Caco-2 (cell line): ENCODE data around the gene TTLL5. TPM values are rescaled to one million over a fixed set of nuclear protein-coding genes. Genes with fewer than 3 reads are reported as not detected.

Experiments
- BruUV-seq: library from RNA; stranded (reverse); fragments of 400-500 nt; replicated peaks from 2 replicates; lab custom pipeline; 2021; lab: Mats Ljungman, UMichigan
- CTCF ChIA-PET: fragments of 300-600 bp; sonication (Branson Sonifier 250); formaldehyde crosslinking; loops from one replicate; lab custom pipeline; 2022; ENCODE audit warnings: antibody characterized with exemption; lab: Charles Lee
- POLR2A ChIA-PET: fragments of 300-600 bp; sonication (Branson Sonifier 250); formaldehyde crosslinking; loops from one replicate; lab custom pipeline; 2022; ENCODE audit warnings: antibody characterized with exemption; lab: Charles Lee
- DNase-seq, 2 experiments: peaks; one replicate each; pipeline versions ENCODE4 v3.0.0 to v3.0.0-alpha.2; 2020 to 2022
- H3K27me3 ChIP-seq: replicated peaks from 2 replicates; pipeline ENCODE4 v1.6.0; 2011; ENCODE audit warnings: low read length; ENCODE audit not compliant: control insufficient read depth, insufficient read depth
- H3K36me3 ChIP-seq: 2 replicates; pipeline ENCODE4 v1.5.1; 2011; ENCODE audit warnings: low read length; ENCODE audit not compliant: control insufficient read depth, insufficient read depth
- H3K4me1 ChIP-seq: fragments of 250-450 bp; sonication (Bioruptor Pico); 2 replicates; pipeline ENCODE4 v1.5.1; 2020; ENCODE audit warnings: mild to moderate bottlenecking
- H3K4me3 ChIP-seq: 2 replicates; pipeline ENCODE4 v1.5.1; 2011; ENCODE audit warnings: low read depth, mild to moderate bottlenecking, control low read depth, low read length
- H3K9me3 ChIP-seq: fragments of 250-450 bp; sonication (Bioruptor Pico); 2 replicates; pipeline ENCODE4 v1.5.1; 2020; ENCODE audit warnings: mild to moderate bottlenecking, moderate library complexity
- H3K27ac Mint-ChIP-seq: one replicate; pipeline ENCODE4 v1.8.0; 2022; ENCODE audit warnings: mixed read lengths; ENCODE audit not compliant: unreplicated experiment
- H3K27me3 Mint-ChIP-seq: one replicate; pipeline ENCODE4 v1.8.0; 2022; ENCODE audit warnings: mixed read lengths; ENCODE audit not compliant: insufficient read depth, unreplicated experiment
- H3K36me3 Mint-ChIP-seq: one replicate; pipeline ENCODE4 v1.8.0; 2022; ENCODE audit warnings: mild to moderate bottlenecking, mixed read lengths; ENCODE audit not compliant: insufficient read depth, unreplicated experiment
- H3K4me1 Mint-ChIP-seq: one replicate; pipeline ENCODE4 v1.8.0; 2022; ENCODE audit warnings: low read depth, mixed read lengths; ENCODE audit not compliant: unreplicated experiment
- H3K4me3 Mint-ChIP-seq: one replicate; pipeline ENCODE4 v1.8.0; 2022; ENCODE audit warnings: mild to moderate bottlenecking, moderate library complexity, mixed read lengths; ENCODE audit not compliant: unreplicated experiment
- H3K9me3 Mint-ChIP-seq: one replicate; pipeline ENCODE4 v1.8.0; 2022; ENCODE audit warnings: mixed read lengths; ENCODE audit not compliant: unreplicated experiment
- intact Hi-C: fragments of 100-400 bp; cut with micrococcal nuclease; formaldehyde crosslinking; loops from one replicate; pipeline ENCODE4 v1.10.0; 2022; ENCODE audit not compliant: unreplicated experiment
- total RNA-seq: library from RNA; stranded (reverse); gene quantifications from 2 replicates; pipeline ENCODE4 v1.2.3, GENCODE V29; 2022
- TF ChIP-seq, protein P1 (sequence below), 2 experiments: fragments of 200-600 bp in 1 of 2; IDR thresholded peaks; 1 replicate in 1 of 2; 2 replicates in 1 of 2; pipeline versions ENCODE4 v1.5.1 to v1.8.0; 2011 to 2022; ENCODE audit warnings: antibody characterized with exemption in 1 of 2, control low read depth in 1 of 2, inconsistent platforms in 1 of 2, low read depth in 1 of 2, low read length in 1 of 2, mild to moderate bottlenecking in 1 of 2, moderate library complexity in 1 of 2; ENCODE audit not compliant: insufficient read depth in 1 of 2, severe bottlenecking in 1 of 2, unreplicated experiment in 1 of 2

TTLL5 gene
- total RNA-seq, 1 experiment from 2014 or later = 38.2 TPM

DNA sequence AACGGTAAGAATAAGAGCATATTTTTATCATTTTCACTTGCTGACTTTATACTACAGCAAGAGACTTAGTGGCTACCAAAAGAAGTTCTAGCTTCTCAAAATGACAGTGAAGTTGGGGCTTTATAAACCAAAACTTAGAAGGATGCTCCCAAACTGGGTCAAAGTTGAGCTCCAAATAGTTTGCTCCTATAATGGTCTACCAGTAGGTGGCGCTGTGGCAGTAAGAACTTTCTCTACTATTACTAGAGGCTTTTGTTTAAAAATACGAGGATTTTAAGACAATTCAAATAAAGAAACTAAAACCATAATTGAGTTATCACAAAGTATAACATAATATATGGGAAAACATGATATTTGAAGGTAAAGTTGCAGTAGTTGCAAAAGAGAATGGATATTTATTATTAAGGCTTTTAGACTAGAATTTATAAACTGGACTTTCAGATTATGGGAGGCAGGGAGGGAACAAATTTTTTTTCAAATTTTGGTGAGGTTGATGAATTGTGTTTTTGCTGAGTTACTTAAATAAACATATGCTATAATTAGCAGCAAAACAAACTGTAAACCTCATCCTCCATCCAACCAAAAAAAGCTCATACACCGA is 245.7 kb downstream of the TTLL5 start:
- no peak overlapping the region for H3K4me3 Mint-ChIP-seq
- no peaks in the 10 kb centered on the region for H3K9me3 Mint-ChIP-seq
- no TSS peak for BruUV-seq
- no peaks in the 10 kb centered on the region; the same call in 1 of the 2 replicates for H3K36me3 ChIP-seq
- no peaks in the 10 kb centered on the region for H3K9me3 ChIP-seq
- H3K4me3 ChIP-seq = no peak overlapping the region
- H3K27me3 Mint-ChIP-seq = no peaks in the 10 kb centered on the region
- peak in 1 of 2 experiments; percentile 62 for DNase-seq
- H3K4me1 Mint-ChIP-seq = peaks cover 13% of the 10 kb centered on the region
- H3K4me1 ChIP-seq = peaks cover 10% of the 10 kb centered on the region
- intact Hi-C loops = loop anchor here (1.0 to 2.0 kb wide), 2 partner anchors 76 to 198 kb away; no protein-coding TSS in a partner anchor
- TF ChIP-seq, protein P1, sequence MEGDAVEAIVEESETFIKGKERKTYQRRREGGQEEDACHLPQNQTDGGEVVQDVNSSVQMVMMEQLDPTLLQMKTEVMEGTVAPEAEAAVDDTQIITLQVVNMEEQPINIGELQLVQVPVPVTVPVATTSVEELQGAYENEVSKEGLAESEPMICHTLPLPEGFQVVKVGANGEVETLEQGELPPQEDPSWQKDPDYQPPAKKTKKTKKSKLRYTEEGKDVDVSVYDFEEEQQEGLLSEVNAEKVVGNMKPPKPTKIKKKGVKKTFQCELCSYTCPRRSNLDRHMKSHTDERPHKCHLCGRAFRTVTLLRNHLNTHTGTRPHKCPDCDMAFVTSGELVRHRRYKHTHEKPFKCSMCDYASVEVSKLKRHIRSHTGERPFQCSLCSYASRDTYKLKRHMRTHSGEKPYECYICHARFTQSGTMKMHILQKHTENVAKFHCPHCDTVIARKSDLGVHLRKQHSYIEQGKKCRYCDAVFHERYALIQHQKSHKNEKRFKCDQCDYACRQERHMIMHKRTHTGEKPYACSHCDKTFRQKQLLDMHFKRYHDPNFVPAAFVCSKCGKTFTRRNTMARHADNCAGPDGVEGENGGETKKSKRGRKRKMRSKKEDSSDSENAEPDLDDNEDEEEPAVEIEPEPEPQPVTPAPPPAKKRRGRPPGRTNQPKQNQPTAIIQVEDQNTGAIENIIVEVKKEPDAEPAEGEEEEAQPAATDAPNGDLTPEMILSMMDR (IDR thresholded peaks at IDR 0.05; ENCODE audit: insufficient read depth in 1 of 2, low read depth in 1 of 2, low read length in 1 of 2, severe bottlenecking in 1 of 2, unreplicated experiment in 1 of 2) = peak; percentile 76 to 81
- H3K27ac Mint-ChIP-seq = no peak overlapping the region
- no peaks in the 10 kb centered on the region for H3K27me3 ChIP-seq
- POLR2A ChIA-PET = interaction anchor here (0.5 to 0.6 kb wide), 2 partner anchors 71 to 76 kb away, joined by 3 to 4 read pairs; no protein-coding TSS in a partner anchor
- CTCF ChIA-PET = interaction anchor here (0.5 to 3.7 kb wide), 21 partner anchors 8 to 1193 kb away, joined by 3 to 96 read pairs (median 4); partner anchors contain the start of genes ERG28, TGFB3 and TTLL5
- no peaks in the 10 kb centered on the region for H3K36me3 Mint-ChIP-seq

DNA sequence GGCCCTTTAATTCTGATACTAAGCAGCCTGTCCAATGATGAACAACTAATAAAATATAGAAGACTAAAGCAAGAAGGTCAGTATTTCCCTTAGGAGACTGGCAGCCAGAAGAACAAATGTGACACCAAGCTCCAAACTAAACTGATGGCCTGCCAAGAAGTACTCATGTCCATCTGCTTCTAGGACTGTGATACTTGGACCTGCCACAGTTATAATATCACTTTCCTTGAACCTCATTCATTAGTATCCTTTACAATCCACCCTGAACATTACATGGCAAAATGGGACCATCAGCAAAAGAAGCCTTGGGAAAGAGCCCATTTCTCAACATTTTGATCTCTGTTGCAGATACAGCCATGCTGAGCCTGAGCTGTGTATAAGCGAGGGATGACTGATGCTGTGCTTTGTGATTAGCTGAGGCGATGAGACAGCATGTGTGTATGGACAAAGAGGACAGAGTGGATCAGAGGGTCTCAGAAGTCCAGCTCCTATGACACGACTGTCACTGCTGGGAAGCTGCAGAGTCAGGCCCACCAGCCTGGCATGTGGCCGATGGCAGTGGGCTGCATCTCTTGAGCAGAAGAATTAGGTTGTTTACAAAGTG is 246.8 kb downstream of the TTLL5 start:
- TF ChIP-seq, protein P1 (IDR thresholded peaks at IDR 0.05; ENCODE audit: insufficient read depth in 1 of 2, low read depth in 1 of 2, low read length in 1 of 2, severe bottlenecking in 1 of 2, unreplicated experiment in 1 of 2) = no peak
- Histone ChIP-seq H3K27me3 (no peaks in the 10 kb centered on the region), H3K4me1 (peaks cover 16% of the 10 kb centered on the region), H3K4me3 (no peak overlapping the region), H3K36me3 (no peaks in the 10 kb centered on the region), H3K9me3 (no peaks in the 10 kb centered on the region)
- DNase-seq = no peak
- no peak overlapping the region for H3K27ac Mint-ChIP-seq
- ChIA-PET POLR2A (no interaction called here), CTCF (interaction anchor here (0.6 to 3.7 kb wide), 4 partner anchors 59 to 73 kb away, joined by 3 to 96 read pairs (median 11); partner anchors contain the start of gene TGFB3)
- no peaks in the 10 kb centered on the region for H3K9me3 Mint-ChIP-seq
- no TSS peak for BruUV-seq
- H3K36me3 Mint-ChIP-seq = no peaks in the 10 kb centered on the region
- intact Hi-C loops = loop anchor here (2.0 kb wide), 1 partner anchor 199 kb away; no protein-coding TSS in a partner anchor
- no peak overlapping the region for H3K4me3 Mint-ChIP-seq
- H3K4me1 Mint-ChIP-seq = peaks cover 24% of the 10 kb centered on the region
- H3K27me3 Mint-ChIP-seq = no peaks in the 10 kb centered on the region

DNA sequence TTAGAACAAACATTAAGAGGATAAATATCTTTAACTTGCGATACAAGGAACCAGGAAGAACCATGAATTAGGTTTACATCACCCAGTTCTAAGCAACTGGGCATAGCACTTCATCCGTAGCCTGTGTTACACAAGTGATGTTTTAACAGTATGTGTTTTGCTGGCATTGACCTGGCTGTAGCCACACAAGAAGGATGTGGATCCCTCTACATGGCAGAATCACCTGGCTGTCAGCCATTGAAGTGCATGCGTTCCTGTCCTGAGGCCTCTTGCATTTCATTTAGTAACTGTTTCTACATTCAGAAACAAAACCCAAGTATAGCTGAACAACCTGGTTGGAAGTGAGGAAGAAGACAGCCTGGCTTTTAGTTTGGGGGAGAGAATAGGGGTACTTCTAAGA is 248.6 kb downstream of the TTLL5 start:
- H3K27ac Mint-ChIP-seq = no peak overlapping the region
- DNase-seq = no peak
- no peaks in the 10 kb centered on the region for H3K27me3 Mint-ChIP-seq
- no peaks in the 10 kb centered on the region for H3K9me3 Mint-ChIP-seq
- ChIA-PET POLR2A (no interaction called here), CTCF (no interaction called here)
- Histone ChIP-seq H3K9me3 (no peaks in the 10 kb centered on the region), H3K4me1 (peaks cover 30% of the 10 kb centered on the region), H3K27me3 (no peaks in the 10 kb centered on the region), H3K4me3 (no peak overlapping the region), H3K36me3 (no peaks in the 10 kb centered on the region)
- H3K4me1 Mint-ChIP-seq = peaks cover 32% of the 10 kb centered on the region
- intact Hi-C loops = no loop called here
- no peak overlapping the region for H3K4me3 Mint-ChIP-seq
- TF ChIP-seq, protein P1 (IDR thresholded peaks at IDR 0.05; ENCODE audit: insufficient read depth in 1 of 2, low read depth in 1 of 2, low read length in 1 of 2, severe bottlenecking in 1 of 2, unreplicated experiment in 1 of 2) = no peak
- no TSS peak for BruUV-seq
- peaks cover 5% of the 10 kb centered on the region for H3K36me3 Mint-ChIP-seq
